Bronchial epithelial cell (primary cell): Measurements from ENCODE around the gene RNF130. TPM values are rescaled to one million over a fixed set of nuclear protein-coding genes. Genes with fewer than 3 reads are reported as not detected.
"Not testable (repeated sequence)": the region's sequence is repeated elsewhere in the genome, so short reads cannot be mapped to it uniquely, and the experiment has no call there.

ENCODE experiments used
- DNase-seq: peaks from one replicate; pipeline ENCODE4 v3.0.0-alpha.2; 2010; ENCODE audit warnings: low read depth
- FAIRE-seq: peaks from 2 replicates; lab custom pipeline; 2011; peaks lifted over from hg19 to GRCh38; lab: Jason Lieb, UNC
- H3K27me3 ChIP-seq: 2 replicates; pipeline ENCODE4 v1.5.1; 2011; ENCODE audit warnings: low read length; ENCODE audit not compliant: control insufficient read depth, insufficient read depth
- H3K36me3 ChIP-seq: 2 replicates; pipeline ENCODE4 v1.5.1; 2011; ENCODE audit warnings: low read length; ENCODE audit not compliant: control insufficient read depth, insufficient read depth
- H3K4me3 ChIP-seq: 2 replicates; pipeline ENCODE4 v1.5.1; 2011; ENCODE audit warnings: mild to moderate bottlenecking, low read depth, low read length, control low read depth
- CTCF ChIP-seq: IDR thresholded peaks from 2 replicates; pipeline ENCODE4 v1.5.1; 2011; ENCODE audit warnings: mild to moderate bottlenecking, moderate library complexity, low read length, control low read depth, inconsistent platforms; ENCODE audit not compliant: insufficient read depth, severe bottlenecking
- total RNA-seq: library from RNA; depleted of rRNA; stranded (reverse); fragments of >200 nt; gene quantifications from 2 replicates; pipeline ENCODE4 v1.2.1, GENCODE V29; 2014

The RNF130 gene
- total RNA-seq, 1 donor from 2014 or later = 16.8 TPM

DNA sequence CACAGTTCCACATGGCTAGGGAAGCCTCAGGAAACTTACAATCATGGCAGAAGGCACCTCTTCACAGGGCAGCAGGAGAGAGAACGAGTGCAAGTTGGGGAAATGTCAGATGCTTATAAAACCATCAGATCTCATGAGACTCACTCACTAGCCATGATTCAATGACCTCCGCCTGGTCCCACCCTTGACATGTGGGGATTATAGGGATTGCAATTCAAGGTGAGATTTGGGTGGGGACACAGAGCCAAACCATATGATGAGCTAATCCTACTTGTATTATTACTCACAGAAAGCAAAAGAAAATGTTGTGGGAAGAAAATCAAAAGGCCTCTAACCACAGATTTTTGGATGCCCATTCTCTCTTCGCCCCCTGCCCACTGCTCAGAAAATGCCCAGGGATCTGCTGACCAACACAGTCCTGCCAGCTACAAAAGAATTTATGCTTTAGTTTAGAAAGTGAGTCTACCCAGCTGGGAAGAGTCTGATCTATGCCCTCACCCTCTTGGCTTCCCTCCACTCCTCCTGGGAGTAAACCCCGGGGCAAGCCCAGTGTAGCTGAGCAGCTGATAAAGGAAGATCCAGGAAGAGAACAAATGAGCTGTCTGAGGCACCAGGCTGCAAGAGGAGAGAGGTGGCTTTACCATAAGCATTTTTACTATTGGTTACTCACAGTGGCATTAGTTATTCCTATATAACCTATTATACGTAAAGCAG lies 53.1 kb downstream of the RNF130 start:
- no peak for DNase-seq
- Histone ChIP-seq H3K4me3 (no peak overlapping the region), H3K27me3 (no peaks in the 10 kb centered on the region), H3K36me3 (no peaks in the 10 kb centered on the region)
- FAIRE-seq = no peak
- TF ChIP-seq CTCF = no peak

- not testable (repeated sequence) for H3K4me3 ChIP-seq, FAIRE-seq, DNase-seq, H3K36me3 ChIP-seq, H3K27me3 ChIP-seq
These were observed 56.0 kb downstream of the RNF130 start for GRCh38 chr5:180015523-180015922.

DNA sequence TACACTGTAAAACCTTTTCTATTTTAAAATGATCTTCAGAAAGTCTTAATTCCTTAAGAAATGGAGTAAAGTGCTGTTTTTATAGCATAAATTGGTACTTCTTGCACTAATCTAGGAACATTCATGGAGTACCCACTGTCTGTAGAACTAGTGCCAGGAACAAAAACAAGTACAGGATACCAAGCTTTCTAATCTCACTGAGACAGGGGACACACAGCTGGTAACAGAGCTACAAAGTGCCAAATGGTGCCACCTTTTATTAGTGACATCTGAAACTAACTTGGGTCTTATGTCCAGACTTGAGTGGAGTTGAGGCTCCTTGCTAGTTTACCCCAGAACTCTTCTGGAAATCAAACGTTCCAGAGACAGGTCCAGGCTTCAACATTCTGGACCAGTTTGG lies 57.9 kb downstream of the RNF130 start:
- Histone ChIP-seq H3K4me3 (no peak overlapping the region), H3K36me3 (peaks cover 1% of the 10 kb centered on the region), H3K27me3 (no peaks in the 10 kb centered on the region)
- no peak for FAIRE-seq
- no peak for TF ChIP-seq CTCF
- DNase-seq = no peak

GRCh38 chr5:180012316-180012715 lies 59.2 kb downstream of the RNF130 start:
- Histone ChIP-seq H3K4me3 (no peak overlapping the region), H3K27me3 (no peaks in the 10 kb centered on the region), H3K36me3 (peaks cover 1% of the 10 kb centered on the region)
- no peak for FAIRE-seq
- no peak for TF ChIP-seq CTCF
- DNase-seq = no peak

DNA sequence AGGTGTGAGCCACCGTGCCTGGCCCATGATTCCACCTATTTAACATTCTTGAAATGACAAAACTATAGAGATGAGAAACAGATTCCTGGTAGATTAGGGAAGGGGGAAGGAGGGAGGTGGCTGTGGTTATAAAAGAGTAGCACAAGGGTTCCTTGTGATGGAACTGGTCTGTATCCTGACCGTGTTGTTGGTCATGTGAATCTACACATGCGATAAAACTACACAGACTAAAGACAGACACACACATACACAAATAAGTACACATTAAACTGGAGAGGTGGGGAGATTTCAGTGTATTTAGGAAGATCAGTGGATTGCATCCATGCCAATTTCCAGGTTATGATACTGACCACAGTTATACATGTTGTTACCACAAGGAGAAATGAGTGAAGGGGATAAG lies 60.9 kb downstream of the RNF130 start:
- FAIRE-seq = no peak
- Histone ChIP-seq H3K27me3 (no peaks in the 10 kb centered on the region), H3K36me3 (peaks cover 1% of the 10 kb centered on the region), H3K4me3 (no peak overlapping the region)
- no peak for TF ChIP-seq CTCF
- DNase-seq = no peak

DNA sequence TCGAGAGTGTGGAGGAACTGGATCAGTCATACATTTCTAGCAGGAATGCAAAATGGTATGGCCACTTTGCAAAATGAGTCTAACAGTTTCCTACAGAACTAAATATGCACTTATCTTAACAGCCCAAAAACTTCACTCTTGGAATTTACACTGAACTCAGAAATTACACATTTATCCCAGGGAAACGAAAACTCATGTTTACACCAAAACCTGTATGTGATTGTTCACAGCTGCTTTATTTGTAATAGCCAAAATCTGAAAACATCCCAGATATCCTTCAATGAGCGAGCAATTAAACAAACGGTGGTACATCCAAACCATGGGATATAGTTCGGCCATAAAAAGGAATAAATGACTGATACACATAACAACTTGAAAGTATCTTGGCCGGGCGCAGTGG lies 62.0 kb downstream of the RNF130 start:
- no peak overlapping the region for H3K4me3 ChIP-seq
- H3K36me3 ChIP-seq = peaks cover 1% of the 10 kb centered on the region
- FAIRE-seq = peak; percentile 73
- H3K27me3 ChIP-seq = no peaks in the 10 kb centered on the region
- DNase-seq = no peak
- TF ChIP-seq CTCF = no peak
